Keratinocyte (primary cell): ENCODE data around the gene GNL3. TPM values are rescaled to one million over a fixed set of nuclear protein-coding genes. Genes with fewer than 3 reads are reported as not detected.

Experiments used
- DNase-seq: peaks from one replicate; pipeline ENCODE4 v3.0.0-alpha.2; 2011; ENCODE audit warnings: low read depth, missing footprints, low spot score
- FAIRE-seq: peaks from 2 replicates; lab custom pipeline; 2011; peaks lifted over from hg19 to GRCh38; lab: Jason Lieb, UNC
- H2AFZ ChIP-seq: 2 replicates; pipeline ENCODE4 v1.6.0; 2012; ENCODE audit warnings: low read length, control low read depth, inconsistent platforms; ENCODE audit not compliant: control insufficient read depth
- H3K27ac ChIP-seq: 2 replicates; pipeline ENCODE4 v1.5.1; 2011; ENCODE audit warnings: low read length; ENCODE audit not compliant: control insufficient read depth, insufficient read depth
- H3K27me3 ChIP-seq: 3 replicates; pipeline ENCODE4 v1.6.0; 2011; ENCODE audit warnings: low read length; ENCODE audit not compliant: control insufficient read depth, insufficient read depth; ENCODE audit errors: extremely low read depth
- H3K36me3 ChIP-seq, 2 experiments: 2 replicates in 1 of 2; 3 replicates in 1 of 2; pipeline ENCODE4 v1.5.1; 2011; ENCODE audit warnings: low read length in 2 of 2, mild to moderate bottlenecking in 1 of 2; ENCODE audit not compliant: control insufficient read depth in 2 of 2, insufficient read depth in 2 of 2; ENCODE audit errors: extremely low read depth in 1 of 2
- H3K4me1 ChIP-seq: 3 replicates; pipeline ENCODE4 v1.5.1; 2011; ENCODE audit warnings: low read length; ENCODE audit not compliant: control insufficient read depth, insufficient read depth; ENCODE audit errors: extremely low read depth
- H3K4me2 ChIP-seq: 3 replicates; pipeline ENCODE4 v1.6.0; 2011; ENCODE audit warnings: low read depth, low read length; ENCODE audit not compliant: control insufficient read depth, insufficient read depth; ENCODE audit errors: extremely low read depth
- H3K4me3 ChIP-seq, 3 experiments: fragments of 200-600 bp in 1 of 3; sonication (generic) in 1 of 3; 2 replicates in 2 of 3; 3 replicates in 1 of 3; pipeline ENCODE4 v1.5.1; 2011 to 2016; ENCODE audit warnings: low read length in 3 of 3, mild to moderate bottlenecking in 3 of 3, control low read depth in 2 of 3, inconsistent platforms in 1 of 3, low read depth in 1 of 3, mixed read lengths in 1 of 3, mixed run types in 1 of 3, moderate library complexity in 1 of 3; ENCODE audit not compliant: control insufficient read depth in 2 of 3, insufficient read depth in 2 of 3; ENCODE audit errors: extremely low read depth in 1 of 3
- H3K79me2 ChIP-seq: 2 replicates; pipeline ENCODE4 v1.6.0; 2012; ENCODE audit warnings: low read length; ENCODE audit not compliant: control insufficient read depth, insufficient read depth
- H3K9ac ChIP-seq: 3 replicates; pipeline ENCODE4 v1.6.0; 2011; ENCODE audit warnings: low read length; ENCODE audit not compliant: control insufficient read depth, insufficient read depth; ENCODE audit errors: extremely low read depth
- H3K9me1 ChIP-seq: 3 replicates; pipeline ENCODE4 v1.6.0; 2011; ENCODE audit warnings: low read length; ENCODE audit not compliant: control insufficient read depth, insufficient read depth; ENCODE audit errors: extremely low read depth
- H3K9me3 ChIP-seq: 2 replicates; pipeline ENCODE4 v1.5.1; 2012; ENCODE audit warnings: low read depth, low read length; ENCODE audit not compliant: control insufficient read depth
- H4K20me1 ChIP-seq: 3 replicates; pipeline ENCODE4 v1.6.0; 2011; ENCODE audit warnings: low read length; ENCODE audit not compliant: control insufficient read depth, insufficient read depth; ENCODE audit errors: extremely low read depth
- EZH2 ChIP-seq: IDR thresholded peaks from one replicate; pipeline ENCODE4 v1.6.1; 2012; ENCODE audit warnings: inconsistent platforms, mild to moderate bottlenecking, low read length, moderate library complexity
- dilution Hi-C: fragments of 300-500 bp; cut with MboI; formaldehyde crosslinking; loops from one replicate; pipeline ENCODE4 v1.7.0; 2020; ENCODE audit warnings: low sequenced_read_pairs; ENCODE audit not compliant: extremely low pct_ligation_motif_present
- polyA plus RNA-seq, 5 experiments: library from polyadenylated mRNA; depleted of rRNA in 3 of 5; stranded (reverse) in 3 of 5; stranded (forward) in 1 of 5; unstranded in 1 of 5; fragments of >200 nt; gene quantifications; 1 replicate in 1 of 5; 2 replicates in 3 of 5; 3 replicates in 1 of 5; pipeline versions ENCODE4 v1.2.1 to v1.2.3, GENCODE V29; 2011 to 2012; ENCODE audit warnings: missing spikeins in 2 of 5, low read depth in 1 of 5, low replicate concordance in 1 of 5
- TF ChIP-seq, protein P1 (sequence below), 3 experiments: IDR thresholded peaks in 1 of 3; conservative IDR thresholded peaks in 1 of 3; optimal IDR thresholded peaks in 1 of 3; 2 replicates in 2 of 3; 3 replicates in 1 of 3; pipeline versions ENCODE3 to v1.5.1; 2011; ENCODE audit warnings: low read length in 3 of 3, mild to moderate bottlenecking in 3 of 3, moderate library complexity in 2 of 3, control low read depth in 1 of 3, inconsistent platforms in 1 of 3; ENCODE audit not compliant: insufficient read depth in 2 of 3; ENCODE audit errors: extremely low read depth in 1 of 3

The GNL3 gene
- polyA plus RNA-seq, 1 donor (not counting 4 experiments of a cell fraction or from before 2014, with no cell fraction given): 128 TPM

DNA sequence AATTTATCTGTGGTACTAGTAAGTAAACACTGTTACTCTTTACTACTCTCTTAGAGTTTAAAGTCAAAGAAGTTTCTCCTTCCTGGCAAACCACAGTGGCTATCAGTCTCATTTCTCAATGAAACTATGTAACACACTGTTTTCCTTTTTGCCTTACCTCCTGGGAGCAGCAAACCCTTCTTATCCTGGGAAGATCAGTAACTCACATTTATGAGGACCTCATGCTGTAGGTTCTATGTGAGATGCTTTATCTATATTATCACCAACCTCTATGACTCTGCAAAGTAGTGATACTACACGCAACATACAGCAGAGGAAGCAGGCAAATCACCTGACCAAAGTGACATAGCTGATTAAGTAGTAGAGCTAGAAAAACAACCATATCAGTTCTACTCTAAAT lies 35.4 kb upstream of the GNL3 start:
- H2AFZ ChIP-seq: no peak overlapping the region
- peaks cover 14 to 31% of the 10 kb centered on the region in 2 experiments for H3K36me3 ChIP-seq
- no peaks in the 10 kb centered on the region for H3K9me1 ChIP-seq
- no peaks in the 10 kb centered on the region for H3K9me3 ChIP-seq
- no peak for TF ChIP-seq EZH2
- TF ChIP-seq, protein P1, sequence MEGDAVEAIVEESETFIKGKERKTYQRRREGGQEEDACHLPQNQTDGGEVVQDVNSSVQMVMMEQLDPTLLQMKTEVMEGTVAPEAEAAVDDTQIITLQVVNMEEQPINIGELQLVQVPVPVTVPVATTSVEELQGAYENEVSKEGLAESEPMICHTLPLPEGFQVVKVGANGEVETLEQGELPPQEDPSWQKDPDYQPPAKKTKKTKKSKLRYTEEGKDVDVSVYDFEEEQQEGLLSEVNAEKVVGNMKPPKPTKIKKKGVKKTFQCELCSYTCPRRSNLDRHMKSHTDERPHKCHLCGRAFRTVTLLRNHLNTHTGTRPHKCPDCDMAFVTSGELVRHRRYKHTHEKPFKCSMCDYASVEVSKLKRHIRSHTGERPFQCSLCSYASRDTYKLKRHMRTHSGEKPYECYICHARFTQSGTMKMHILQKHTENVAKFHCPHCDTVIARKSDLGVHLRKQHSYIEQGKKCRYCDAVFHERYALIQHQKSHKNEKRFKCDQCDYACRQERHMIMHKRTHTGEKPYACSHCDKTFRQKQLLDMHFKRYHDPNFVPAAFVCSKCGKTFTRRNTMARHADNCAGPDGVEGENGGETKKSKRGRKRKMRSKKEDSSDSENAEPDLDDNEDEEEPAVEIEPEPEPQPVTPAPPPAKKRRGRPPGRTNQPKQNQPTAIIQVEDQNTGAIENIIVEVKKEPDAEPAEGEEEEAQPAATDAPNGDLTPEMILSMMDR (optimal IDR thresholded peaks at IDR 0.05 in 1 of 3, IDR thresholded peaks at IDR 0.05 in 1 of 3, conservative IDR thresholded peaks at IDR 0.05 in 1 of 3; ENCODE audit: extremely low read depth in 1 of 3, insufficient read depth in 2 of 3, low read length in 3 of 3): no peak
- DNase-seq (no peak), FAIRE-seq (no peak)
- H3K27me3 ChIP-seq: no peaks in the 10 kb centered on the region
- H3K4me2 ChIP-seq: no peak overlapping the region
- no peaks in the 10 kb centered on the region for H3K79me2 ChIP-seq
- no peaks in the 10 kb centered on the region for H3K4me1 ChIP-seq
- H3K4me3 ChIP-seq: no peak overlapping the region
- H3K27ac ChIP-seq: no peak overlapping the region
- no peak overlapping the region for H3K9ac ChIP-seq
- dilution Hi-C loops: no loop called here
- no peaks in the 10 kb centered on the region for H4K20me1 ChIP-seq

DNA sequence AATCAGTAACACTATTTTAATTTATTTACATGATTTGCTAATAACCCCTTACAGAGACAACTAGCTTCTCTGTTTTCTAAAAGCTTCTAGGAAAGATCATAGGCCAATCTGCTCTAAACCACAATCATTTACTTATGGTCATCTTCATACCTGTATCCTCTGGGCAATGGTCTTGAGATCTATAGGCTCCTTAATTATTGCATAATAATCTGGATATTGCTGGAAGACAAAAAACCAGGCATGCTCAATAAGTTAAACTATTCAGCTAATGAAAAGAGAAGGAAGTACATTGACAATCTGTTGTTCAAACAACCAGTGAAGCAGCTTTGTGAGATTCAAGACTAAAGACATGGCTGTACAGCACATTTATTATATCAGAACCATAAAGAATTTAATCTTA lies 34.2 kb upstream of the GNL3 start:
- DNase-seq (no peak), FAIRE-seq (no peak)
- Histone ChIP-seq H2AFZ (no peak overlapping the region), H3K9me1 (no peaks in the 10 kb centered on the region), H3K36me3 (peaks cover 18 to 29% of the 10 kb centered on the region in 2 experiments), H3K9me3 (no peaks in the 10 kb centered on the region), H3K4me1 (no peaks in the 10 kb centered on the region), H3K27me3 (no peaks in the 10 kb centered on the region), H3K79me2 (no peaks in the 10 kb centered on the region), H4K20me1 (no peaks in the 10 kb centered on the region), H3K4me2 (no peak overlapping the region), H3K27ac (no peak overlapping the region), H3K9ac (no peak overlapping the region), H3K4me3 (no peak overlapping the region)
- dilution Hi-C loops: no loop called here
- no peak for TF ChIP-seq EZH2
- TF ChIP-seq, protein P1 (optimal IDR thresholded peaks at IDR 0.05 in 1 of 3, IDR thresholded peaks at IDR 0.05 in 1 of 3, conservative IDR thresholded peaks at IDR 0.05 in 1 of 3; ENCODE audit: extremely low read depth in 1 of 3, insufficient read depth in 2 of 3, low read length in 3 of 3): no peak
